NCI-H526 (cell line): ENCODE results near the gene CNOT1.

ENCODE experiments used
- DNase-seq, 2 experiments: peaks; one replicate each; lab custom pipeline; 2025; lab: John Stamatoyannopoulos, UW

The CNOT1 gene

GRCh38 chr16:58485184-58485887 is 144.3 kb downstream of the CNOT1 start:
- no peak for DNase-seq

- DNase-seq: no peak
Measured at GRCh38 chr16:58481931-58482330, 147.7 kb downstream of the CNOT1 start.

- DNase-seq: no peak
Measured at GRCh38 chr16:58481226-58481869, 148.3 kb downstream of the CNOT1 start.

DNA sequence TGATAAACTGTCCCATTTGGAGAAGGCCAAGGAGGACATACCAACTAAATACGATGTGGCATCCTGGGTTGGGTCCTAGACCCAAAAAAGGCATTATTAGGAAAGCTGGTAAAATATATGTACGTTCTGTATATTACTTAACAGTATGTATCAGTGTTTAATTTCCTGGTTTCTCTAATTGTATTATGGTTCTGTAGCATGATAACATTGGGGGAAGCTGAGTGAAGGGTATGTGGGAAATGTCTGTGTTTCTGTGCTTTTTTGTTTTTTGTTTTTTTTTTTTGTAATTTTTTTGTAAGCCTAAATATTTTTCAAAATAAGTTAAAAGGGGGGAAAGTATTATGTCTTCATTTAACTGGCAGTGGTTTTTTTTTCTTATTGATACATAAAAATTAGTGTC is 151.2 kb downstream of the CNOT1 start:
- no peak for DNase-seq

DNA sequence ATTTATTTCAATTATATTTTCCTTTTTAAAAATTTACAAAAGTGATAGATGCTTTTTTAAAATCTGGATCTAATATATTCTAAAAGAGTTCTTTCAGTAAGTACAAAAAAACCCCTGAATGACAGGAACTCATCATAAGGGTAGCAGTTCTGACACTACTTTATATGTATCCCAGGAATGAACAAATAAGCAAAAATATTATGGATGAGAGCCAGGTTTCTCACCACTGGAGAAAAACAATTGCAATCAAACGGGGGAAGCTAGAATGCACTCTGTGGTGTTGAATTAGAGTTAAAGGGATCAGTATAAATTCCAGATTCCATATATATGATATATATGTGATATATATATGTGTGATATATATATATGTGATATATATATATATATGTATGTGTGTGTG is 152.8 kb downstream of the CNOT1 start:
- no peak for DNase-seq

DNA sequence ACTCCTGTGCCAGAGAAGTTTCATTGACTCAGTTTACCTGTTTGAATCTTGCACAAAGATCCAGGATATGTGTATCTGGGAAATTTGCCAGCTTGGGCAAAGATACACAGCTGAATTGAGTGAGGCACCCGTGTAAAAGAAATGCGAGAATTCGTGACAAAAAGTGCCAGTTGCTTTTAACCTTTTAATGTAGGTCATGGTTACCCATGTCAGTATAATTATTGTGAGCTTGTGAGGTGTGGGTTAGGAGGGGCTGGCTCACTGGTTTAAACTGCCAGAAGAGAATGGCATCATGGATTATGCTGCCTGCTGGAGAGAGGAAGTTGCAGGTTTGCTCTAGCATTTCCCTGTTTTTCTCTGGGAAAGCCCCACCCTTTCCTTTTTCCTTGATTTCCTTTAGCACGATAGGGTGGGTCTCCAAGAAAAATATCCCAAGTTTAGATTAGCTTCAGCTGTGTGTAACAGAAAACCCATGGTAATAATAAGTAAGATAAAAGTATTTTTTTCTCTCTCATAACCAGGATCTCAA is 154.5 kb downstream of the CNOT1 start:
- DNase-seq: no peak

DNA sequence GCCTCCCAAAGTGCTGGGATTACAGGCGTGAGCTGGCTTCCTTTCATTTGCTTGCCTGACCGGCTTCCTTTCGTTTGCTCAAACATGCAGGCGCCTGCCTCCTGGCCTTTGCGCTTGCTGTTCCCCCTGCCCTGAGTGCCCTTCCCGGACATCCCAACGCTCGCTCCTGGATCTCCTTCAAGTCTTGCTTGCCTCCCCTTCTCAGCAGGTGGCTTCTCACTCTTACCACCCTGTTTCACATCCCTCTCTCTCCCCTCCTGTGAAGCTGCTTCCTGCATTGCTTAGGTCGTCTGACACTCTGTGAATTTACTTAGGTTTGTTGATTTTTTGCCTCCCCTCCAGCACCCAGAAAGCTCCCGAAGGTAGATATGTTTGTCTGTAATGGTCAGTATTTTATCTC is 155.3 kb downstream of the CNOT1 start:
- DNase-seq: no peak

GRCh38 chr16:58472827-58473226 is 156.8 kb downstream of the CNOT1 start:
- DNase-seq: no peak

DNA sequence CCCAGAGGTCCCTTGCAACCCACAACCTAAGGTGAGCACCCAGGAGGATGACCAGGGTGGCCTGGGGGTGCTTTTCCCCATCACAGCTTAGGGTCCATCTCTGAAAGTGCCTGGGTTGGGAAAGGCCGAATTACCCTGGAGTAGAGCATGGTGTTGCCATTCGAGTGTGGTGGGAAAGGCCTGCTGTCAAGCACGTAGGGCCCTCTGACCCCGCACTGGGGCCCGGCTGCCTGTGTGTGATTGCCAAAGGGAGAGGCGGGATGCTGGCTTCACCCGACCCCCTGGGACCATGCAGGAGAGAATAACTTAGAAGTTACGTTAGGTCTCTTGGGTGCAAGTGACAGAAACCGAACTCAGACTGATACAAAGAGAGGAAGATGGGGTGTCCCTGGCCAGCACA is 157.4 kb downstream of the CNOT1 start:
- no peak for DNase-seq

- DNase-seq: no peak
Measured at GRCh38 chr16:58471209-58471975, 158.2 kb downstream of the CNOT1 start.
